ENCODE data around the gene COL8A2. TPM values are rescaled to one million over a fixed set of nuclear protein-coding genes. Genes with fewer than 3 reads are reported as not detected.
A peak's percentile ranks its signal among the peaks of the same experiment; 100 is the strongest.

Gene COL8A2
- total and polyA plus RNA-seq, 2 of the 4 experiments (the other 2 are of a cell fraction) = 0.54 to 1.1 TPM

DNA sequence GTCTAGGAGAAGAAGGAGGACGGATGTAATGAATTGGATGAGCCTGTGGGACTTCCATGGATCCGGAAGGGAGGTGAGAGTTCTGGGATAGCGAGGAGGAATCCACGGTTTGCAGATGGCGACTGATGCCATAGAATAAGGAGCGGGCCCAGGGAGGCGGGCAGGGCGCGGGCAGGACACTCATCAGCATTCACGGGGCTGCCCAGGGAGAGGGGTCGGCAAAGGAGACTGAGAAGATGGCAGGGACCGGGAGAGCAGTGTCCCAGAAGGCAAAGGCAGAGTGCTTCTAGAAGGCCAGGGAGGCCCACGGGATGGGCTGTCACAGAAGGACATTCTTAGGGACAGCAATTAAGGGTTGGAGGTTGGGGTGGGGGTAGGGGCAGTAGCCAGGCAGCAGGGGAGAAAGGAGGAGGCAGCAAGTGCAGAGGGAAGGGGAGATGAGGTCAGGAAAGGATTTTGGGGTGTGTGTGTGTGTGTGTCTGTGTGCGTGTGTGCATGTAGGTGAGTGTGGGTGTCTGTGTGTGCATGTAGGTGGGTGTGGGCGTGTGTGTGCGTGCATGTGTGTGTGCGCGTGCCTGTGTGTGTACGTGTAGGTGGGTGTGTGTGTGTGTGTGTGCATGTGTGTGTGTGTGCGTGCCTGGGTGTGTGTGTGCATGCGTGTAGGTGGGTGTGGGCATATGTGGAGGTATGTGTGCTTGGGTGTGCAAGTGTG lies 1.1 kb upstream of the COL8A2 start:
- H2AK9ac ChIP-seq (replicated peaks; ENCODE audit: low read depth, low read length, poor library complexity) = peak overlapping the region; percentile 81
- no peak overlapping the region; the same call in 1 of the 2 replicates for H3K23ac ChIP-seq (ENCODE audit: low read depth, low read length)
- H4K91ac ChIP-seq (ENCODE audit: insufficient read depth, low read depth, low read length) = no peak overlapping the region
- H2AFZ ChIP-seq (replicated peaks; ENCODE audit: low read length, poor library complexity) = no peak overlapping the region
- H3K14ac ChIP-seq (replicated peaks; ENCODE audit: low read depth, low read length) = no peak overlapping the region
- dilution Hi-C loops (cut with HindIII; ENCODE audit: low sequenced_read_pairs, unreplicated experiment) = no loop called here
- no peak overlapping the region for H3K9ac ChIP-seq (ENCODE audit: low read depth, low read length)
- ChIA-PET POLR2A (ENCODE audit: unreplicated experiment) (no interaction called here), CTCF (no interaction called here)
- peak overlapping the region; percentile 82 for H2BK5ac ChIP-seq (ENCODE audit: low read depth, low read length, poor library complexity, severe bottlenecking)
- no peak overlapping the region for H4K5ac ChIP-seq (ENCODE audit: low read depth, low read length)
- H3K56ac ChIP-seq (ENCODE audit: extremely low read depth, insufficient read depth, low read length) = no peak overlapping the region
- WGBS, 2 experiments (ENCODE audit: extremely low coverage in 2 of 2, insufficient read length in 1 of 2) = 89% methylated on average over 11 of the region's 21 CpGs; no CpG with 5 or more reads in 1 of the 2 experiments
- H3K9me1 ChIP-seq (ENCODE audit: insufficient read depth, low read length) = no peaks in the 10 kb centered on the region
- H2BK15ac ChIP-seq (ENCODE audit: low read depth, low read length) = no peak overlapping the region
- DNase-seq = no peak
- in situ Hi-C loops (cut with MboI; ENCODE audit: low sequenced_read_pairs) = no loop called here
- no peaks in the 10 kb centered on the region for H3K79me1 ChIP-seq (ENCODE audit: low read depth in 1 of 2, low read length in 2 of 2)
- no TSS peak for BruUV-seq (replicated peaks)
- H3K18ac ChIP-seq (ENCODE audit: low read depth, low read length) = no peak overlapping the region
- no peaks in the 10 kb centered on the region for H3K9me3 ChIP-seq (ENCODE audit: control insufficient read depth, insufficient read depth, low read length)
- no peaks in the 10 kb centered on the region for H3K36me3 ChIP-seq (ENCODE audit: control insufficient read depth, insufficient read depth, low read length)
- H3K4me3 ChIP-seq (ENCODE audit: insufficient read depth, low read depth, low read length) = no peak overlapping the region
- H4K20me1 ChIP-seq (ENCODE audit: insufficient read depth, low read length) = no peaks in the 10 kb centered on the region
- TF ChIP-seq SMC3 (IDR thresholded peaks at IDR 0.05; ENCODE audit: low read depth, low read length) = no peak
- TF ChIP-seq, protein P1, sequence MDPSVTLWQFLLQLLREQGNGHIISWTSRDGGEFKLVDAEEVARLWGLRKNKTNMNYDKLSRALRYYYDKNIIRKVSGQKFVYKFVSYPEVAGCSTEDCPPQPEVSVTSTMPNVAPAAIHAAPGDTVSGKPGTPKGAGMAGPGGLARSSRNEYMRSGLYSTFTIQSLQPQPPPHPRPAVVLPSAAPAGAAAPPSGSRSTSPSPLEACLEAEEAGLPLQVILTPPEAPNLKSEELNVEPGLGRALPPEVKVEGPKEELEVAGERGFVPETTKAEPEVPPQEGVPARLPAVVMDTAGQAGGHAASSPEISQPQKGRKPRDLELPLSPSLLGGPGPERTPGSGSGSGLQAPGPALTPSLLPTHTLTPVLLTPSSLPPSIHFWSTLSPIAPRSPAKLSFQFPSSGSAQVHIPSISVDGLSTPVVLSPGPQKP (IDR thresholded peaks at IDR 0.05; ENCODE audit: borderline replicate concordance, low read depth, low read length) = no peak
- TF ChIP-seq BHLHE40 (IDR thresholded peaks at IDR 0.05; ENCODE audit: low read depth, low read length) = no peak
- TF ChIP-seq RFX5 (IDR thresholded peaks at IDR 0.05; ENCODE audit: low read depth, low read length) = no peak
- no peak for TF ChIP-seq MAFK (IDR thresholded peaks at IDR 0.05; ENCODE audit: low read depth, low read length)
- no peak for TF ChIP-seq POLR2A (IDR thresholded peaks at IDR 0.05; ENCODE audit: low read depth, low read length)
- no peak for TF ChIP-seq CEBPB (IDR thresholded peaks at IDR 0.05; ENCODE audit: low read depth, low read length)
- TF ChIP-seq, protein P2, sequence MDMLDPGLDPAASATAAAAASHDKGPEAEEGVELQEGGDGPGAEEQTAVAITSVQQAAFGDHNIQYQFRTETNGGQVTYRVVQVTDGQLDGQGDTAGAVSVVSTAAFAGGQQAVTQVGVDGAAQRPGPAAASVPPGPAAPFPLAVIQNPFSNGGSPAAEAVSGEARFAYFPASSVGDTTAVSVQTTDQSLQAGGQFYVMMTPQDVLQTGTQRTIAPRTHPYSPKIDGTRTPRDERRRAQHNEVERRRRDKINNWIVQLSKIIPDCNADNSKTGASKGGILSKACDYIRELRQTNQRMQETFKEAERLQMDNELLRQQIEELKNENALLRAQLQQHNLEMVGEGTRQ (IDR thresholded peaks at IDR 0.05; ENCODE audit: low read depth, low read length) = no peak
- no peak for TF ChIP-seq CTCF (conservative IDR thresholded peaks at IDR 0.05; ENCODE audit: low read depth, low read length)
- TF ChIP-seq FOS (IDR thresholded peaks at IDR 0.05; ENCODE audit: low read depth, low read length) = no peak
- no peak for TF ChIP-seq NFE2L2 (IDR thresholded peaks at IDR 0.05; ENCODE audit: low read depth, low read length)
- no peak for TF ChIP-seq RCOR1 (IDR thresholded peaks at IDR 0.05; ENCODE audit: insufficient replicate concordance, low read length)
- TF ChIP-seq CHD1 (IDR thresholded peaks at IDR 0.05; ENCODE audit: low read depth, low read length) = no peak
- TF ChIP-seq MAZ (IDR thresholded peaks at IDR 0.05; ENCODE audit: borderline replicate concordance, low read depth, low read length) = no peak
- no peak for TF ChIP-seq MXI1 (IDR thresholded peaks at IDR 0.05; ENCODE audit: borderline replicate concordance, low read depth, low read length)
- no peak for TF ChIP-seq RAD21 (IDR thresholded peaks at IDR 0.05; ENCODE audit: low read length)
- intact Hi-C loops (cut with micrococcal nuclease) = no loop called here
- peak overlapping the region; percentile 39; the same call in 1 of the 2 replicates for H2AK5ac ChIP-seq (ENCODE audit: low read depth, low read length)
- H3K27ac ChIP-seq (ENCODE audit: insufficient read depth, low read length) = no peak overlapping the region
- no peaks in the 10 kb centered on the region; the same call in 1 of the 2 replicates for H3K4me1 ChIP-seq (ENCODE audit: control insufficient read depth, insufficient read depth, low read length)
- H3K27me3 ChIP-seq (ENCODE audit: control insufficient read depth, insufficient read depth, low read length) = peaks cover 34% of the 10 kb centered on the region
- H4K8ac ChIP-seq (ENCODE audit: low read depth in 2 of 2, low read length in 2 of 2) = no peak overlapping the region
- no peak overlapping the region for H3K4me2 ChIP-seq (ENCODE audit: low read depth, low read length)
- no peak overlapping the region for H2BK120ac ChIP-seq (ENCODE audit: low read depth, low read length)
- no peak for ATAC-seq (ENCODE audit: low read depth)
- no peak overlapping the region for H2BK20ac ChIP-seq (ENCODE audit: low read depth, low read length)
- H3K4ac ChIP-seq (ENCODE audit: low read depth, low read length) = no peak overlapping the region
